M059J (cell line): ENCODE results near the gene MUC5B. TPM values are rescaled to one million over a fixed set of nuclear protein-coding genes. Genes with fewer than 3 reads are reported as not detected.
"Not testable (repeated sequence)": the region's sequence is repeated elsewhere in the genome, so short reads cannot be mapped to it uniquely, and the experiment has no call there.

Source experiments
- DNase-seq: peaks from one replicate; pipeline ENCODE4 v3.0.0-alpha.2; 2012; ENCODE audit warnings: low read depth
- total RNA-seq: library from RNA; depleted of rRNA; stranded (reverse); fragments of >200 nt; shearing (Covaris generic); gene quantifications from 2 replicates; pipeline ENCODE4 v1.2.3, GENCODE V29; 2014

Gene MUC5B
- total RNA-seq, 1 experiment from 2014 or later = not detected

DNA sequence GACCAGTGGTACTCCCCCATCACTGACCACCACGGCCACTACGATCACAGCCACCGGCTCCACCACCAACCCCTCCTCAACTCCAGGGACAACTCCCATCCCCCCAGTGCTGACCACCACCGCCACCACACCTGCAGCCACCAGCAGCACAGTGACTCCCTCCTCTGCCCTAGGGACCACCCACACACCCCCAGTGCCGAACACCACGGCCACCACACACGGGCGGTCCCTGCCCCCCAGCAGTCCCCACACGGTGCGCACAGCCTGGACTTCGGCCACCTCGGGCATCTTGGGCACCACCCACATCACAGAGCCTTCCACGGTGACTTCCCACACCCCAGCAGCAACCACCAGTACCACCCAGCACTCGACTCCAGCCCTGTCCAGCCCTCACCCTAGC lies 24.2 kb downstream of the MUC5B start:
- not testable (repeated sequence) for DNase-seq

DNA sequence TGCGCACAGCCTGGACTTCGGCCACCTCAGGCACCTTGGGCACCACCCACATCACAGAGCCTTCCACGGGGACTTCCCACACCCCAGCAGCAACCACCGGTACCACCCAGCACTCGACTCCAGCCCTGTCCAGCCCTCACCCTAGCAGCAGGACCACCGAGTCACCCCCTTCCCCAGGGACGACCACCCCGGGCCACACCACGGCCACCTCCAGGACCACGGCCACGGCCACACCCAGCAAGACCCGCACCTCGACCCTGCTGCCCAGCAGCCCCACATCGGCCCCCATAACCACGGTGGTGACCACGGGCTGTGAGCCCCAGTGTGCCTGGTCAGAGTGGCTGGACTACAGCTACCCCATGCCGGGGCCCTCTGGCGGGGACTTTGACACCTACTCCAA lies 26.1 kb downstream of the MUC5B start:
- not testable (repeated sequence) for DNase-seq

DNA sequence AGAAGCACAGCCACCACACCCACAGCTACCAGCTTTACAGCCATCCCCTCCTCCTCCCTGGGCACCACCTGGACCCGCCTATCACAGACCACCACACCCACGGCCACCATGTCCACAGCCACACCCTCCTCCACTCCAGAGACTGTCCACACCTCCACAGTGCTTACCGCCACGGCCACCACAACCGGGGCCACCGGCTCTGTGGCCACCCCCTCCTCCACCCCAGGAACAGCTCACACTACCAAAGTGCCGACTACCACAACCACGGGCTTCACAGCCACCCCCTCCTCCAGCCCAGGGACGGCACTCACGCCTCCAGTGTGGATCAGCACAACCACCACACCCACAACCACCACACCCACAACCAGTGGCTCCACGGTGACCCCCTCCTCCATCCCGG lies 27.5 kb downstream of the MUC5B start:
- DNase-seq = not testable (repeated sequence)

DNA sequence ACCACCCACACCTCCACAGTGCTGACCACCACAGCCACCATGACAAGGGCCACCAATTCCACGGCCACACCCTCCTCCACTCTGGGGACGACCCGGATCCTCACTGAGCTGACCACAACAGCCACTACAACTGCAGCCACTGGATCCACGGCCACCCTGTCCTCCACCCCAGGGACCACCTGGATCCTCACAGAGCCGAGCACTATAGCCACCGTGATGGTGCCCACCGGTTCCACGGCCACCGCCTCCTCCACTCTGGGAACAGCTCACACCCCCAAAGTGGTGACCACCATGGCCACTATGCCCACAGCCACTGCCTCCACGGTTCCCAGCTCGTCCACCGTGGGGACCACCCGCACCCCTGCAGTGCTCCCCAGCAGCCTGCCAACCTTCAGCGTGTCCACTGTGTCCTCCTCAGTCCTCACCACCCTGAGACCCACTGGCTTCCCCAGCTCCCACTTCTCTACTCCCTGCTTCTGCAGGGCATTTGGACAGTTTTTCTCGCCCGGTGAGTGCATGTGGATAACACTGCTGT lies 28.4 kb downstream of the MUC5B start:
- no peak for DNase-seq

DNA sequence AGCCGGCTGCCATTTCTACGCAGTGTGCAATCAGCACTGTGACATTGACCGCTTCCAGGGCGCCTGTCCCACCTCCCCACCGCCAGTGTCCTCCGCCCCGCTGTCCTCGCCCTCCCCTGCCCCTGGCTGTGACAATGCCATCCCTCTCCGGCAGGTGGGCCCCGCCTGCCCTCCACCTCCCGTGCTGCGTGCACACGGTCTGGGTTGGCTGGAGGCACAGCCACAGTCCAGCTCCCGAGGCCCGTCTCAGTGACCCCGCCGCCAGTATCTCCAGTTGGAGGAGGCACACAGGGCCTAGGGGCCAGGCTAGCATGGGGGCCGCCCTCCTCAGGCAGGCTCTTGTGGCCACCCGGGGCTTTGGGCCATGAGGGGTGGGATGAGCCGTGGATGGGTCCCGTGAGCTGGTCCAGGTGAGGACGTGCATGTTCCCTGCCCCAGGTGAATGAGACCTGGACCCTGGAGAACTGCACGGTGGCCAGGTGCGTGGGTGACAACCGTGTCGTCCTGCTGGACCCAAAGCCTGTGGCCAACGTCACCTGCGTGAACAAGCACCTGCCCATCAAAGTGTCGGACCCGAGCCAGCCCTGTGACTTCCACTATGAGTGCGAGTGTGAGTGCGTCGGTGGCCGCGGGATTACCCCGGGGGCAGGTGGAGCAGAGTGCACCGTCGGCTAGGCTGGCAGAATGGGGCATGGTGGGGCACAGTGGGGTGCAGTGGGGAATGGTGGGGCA lies 29.7 kb downstream of the MUC5B start:
- no peak for DNase-seq

DNA sequence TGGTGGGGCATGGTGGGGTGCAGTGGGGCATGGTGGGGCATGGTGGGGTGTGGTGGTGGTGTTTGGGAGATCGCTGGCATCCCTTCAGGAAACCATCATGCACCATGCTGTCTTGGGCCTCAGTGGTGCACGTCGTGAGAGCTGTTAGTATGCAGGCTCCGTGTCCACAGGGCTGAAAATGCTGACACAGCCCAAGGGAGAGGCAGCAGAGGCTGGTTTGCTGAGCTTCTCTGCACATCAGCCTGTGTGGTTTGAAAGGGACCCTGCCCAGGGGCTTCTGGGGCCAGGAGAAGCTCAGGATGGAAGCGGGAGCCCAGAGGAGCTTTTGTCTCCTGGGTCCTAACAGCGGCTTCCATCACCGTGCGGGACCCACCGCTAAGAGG lies 30.2 kb downstream of the MUC5B start:
- no peak for DNase-seq

DNA sequence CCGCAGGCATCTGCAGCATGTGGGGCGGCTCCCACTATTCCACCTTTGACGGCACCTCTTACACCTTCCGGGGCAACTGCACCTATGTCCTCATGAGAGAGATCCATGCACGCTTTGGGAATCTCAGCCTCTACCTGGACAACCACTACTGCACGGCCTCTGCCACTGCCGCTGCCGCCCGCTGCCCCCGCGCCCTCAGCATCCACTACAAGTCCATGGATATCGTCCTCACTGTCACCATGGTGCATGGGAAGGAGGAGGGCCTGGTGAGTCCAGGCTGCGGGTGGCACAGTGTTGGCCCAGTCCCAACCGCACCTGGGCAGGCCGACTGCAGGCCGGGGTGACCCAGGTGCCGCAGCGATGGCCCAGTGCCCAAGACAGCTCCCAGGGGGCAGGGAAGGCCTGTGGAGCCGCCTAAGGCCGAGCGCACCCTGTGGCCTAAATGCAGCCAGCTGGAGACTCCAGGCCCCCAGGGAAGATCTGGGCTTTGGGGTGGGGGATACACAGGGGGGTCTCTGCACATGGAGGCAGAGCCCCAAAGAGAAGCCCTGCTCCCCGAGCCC lies 31.3 kb downstream of the MUC5B start:
- DNase-seq = no peak

DNA sequence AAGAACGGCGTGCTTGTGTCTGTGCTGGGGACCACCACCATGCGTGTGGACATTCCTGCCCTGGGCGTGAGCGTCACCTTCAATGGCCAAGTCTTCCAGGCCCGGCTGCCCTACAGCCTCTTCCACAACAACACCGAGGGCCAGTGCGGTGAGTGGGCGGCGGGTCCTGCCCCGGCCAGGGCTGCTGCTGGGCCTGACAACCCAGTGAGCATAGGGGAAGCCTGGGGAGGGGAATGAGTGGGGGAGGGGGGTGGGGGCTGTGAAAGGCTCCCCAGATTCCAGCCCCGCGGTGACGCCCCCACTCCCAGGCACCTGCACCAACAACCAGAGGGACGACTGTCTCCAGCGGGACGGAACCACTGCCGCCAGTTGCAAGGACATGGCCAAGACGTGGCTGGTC lies 31.9 kb downstream of the MUC5B start:
- DNase-seq = no peak

DNA sequence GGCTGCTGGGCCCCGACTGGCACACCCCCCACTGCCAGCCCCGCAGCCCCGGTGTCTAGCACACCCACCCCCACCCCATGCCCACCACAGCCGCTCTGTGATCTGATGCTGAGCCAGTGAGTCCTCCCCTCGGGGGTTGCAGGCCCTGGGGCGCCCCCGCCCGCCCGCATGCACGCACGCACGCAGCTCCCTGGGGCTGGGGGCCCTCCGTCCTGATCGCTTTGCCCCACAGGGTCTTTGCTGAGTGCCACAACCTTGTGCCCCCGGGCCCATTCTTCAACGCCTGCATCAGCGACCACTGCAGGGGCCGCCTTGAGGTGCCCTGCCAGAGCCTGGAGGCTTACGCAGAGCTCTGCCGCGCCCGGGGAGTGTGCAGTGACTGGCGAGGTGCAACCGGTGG lies 32.3 kb downstream of the MUC5B start:
- no peak for DNase-seq

DNA sequence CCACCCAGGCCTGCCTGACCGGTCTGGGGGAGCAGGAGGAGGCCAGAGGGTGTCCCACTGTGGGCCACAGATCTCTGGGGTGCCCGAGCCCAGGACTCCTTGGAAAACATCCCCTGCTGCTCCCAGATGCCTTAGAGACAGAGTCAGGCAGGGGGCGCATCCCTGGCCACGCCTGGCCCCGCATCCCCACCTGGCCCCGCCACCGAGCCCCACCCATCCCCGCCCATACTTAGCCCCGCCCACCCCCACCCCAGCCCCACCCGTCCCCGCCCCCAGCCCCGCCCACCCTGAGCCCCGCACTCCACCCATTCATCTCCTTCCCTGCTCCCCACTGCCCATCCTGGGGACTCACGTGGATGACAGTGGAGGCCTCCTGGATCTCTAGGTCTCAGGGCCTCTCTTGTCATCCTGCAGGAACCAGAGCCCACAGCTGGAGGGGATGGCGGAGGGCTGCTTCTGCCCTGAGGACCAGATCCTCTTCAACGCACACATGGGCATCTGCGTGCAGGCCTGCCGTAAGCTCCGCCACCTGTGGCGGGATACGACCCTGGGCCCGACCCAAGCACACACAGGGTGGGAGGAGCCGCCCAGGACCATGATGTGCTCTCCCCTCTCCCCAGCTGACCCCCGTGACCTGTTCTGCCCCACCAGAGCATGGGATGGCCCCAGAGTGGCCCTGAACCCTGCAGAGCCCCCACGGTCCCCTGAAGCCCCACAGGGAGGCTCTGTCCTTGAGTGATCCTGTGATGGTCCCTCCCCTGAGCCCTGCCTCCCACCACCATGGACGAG lies 33.6 kb downstream of the MUC5B start:
- no peak for DNase-seq

DNA sequence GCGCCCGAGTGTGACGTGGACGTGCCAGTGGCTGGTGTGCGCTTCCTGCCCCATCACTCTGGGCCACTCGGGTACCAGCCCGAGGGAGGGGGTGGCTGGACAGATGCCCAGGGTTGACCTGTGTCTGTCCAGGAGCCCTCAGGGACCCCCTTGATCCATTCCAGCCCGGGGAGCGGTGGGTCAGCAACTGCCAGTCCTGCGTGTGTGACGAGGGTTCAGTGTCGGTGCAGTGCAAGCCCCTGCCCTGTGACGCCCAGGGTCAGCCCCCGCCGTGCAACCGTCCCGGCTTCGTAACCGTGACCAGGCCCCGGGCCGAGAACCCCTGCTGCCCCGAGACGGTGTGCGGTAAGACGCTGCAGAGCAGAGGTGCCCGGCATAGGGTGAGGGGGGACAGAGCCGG lies 34.5 kb downstream of the MUC5B start:
- no peak for DNase-seq

DNA sequence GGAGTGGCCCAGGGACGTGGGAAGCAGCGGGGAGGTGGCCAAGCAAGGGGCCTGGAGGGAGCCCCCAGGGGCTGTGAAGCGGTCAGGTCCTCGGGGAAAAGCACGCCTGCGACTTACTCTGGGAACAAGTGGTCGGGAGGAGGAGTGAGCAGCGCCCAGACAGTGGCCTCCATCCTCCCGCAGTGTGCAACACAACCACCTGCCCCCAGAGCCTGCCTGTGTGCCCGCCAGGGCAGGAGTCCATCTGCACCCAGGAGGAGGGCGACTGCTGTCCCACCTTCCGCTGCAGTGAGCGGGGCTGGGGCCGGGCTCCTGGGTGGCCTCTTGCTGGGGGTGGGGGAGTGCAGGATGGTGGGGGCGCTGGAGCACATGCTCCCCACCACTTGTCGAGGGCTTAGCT lies 35.0 kb downstream of the MUC5B start:
- no peak for DNase-seq

DNA sequence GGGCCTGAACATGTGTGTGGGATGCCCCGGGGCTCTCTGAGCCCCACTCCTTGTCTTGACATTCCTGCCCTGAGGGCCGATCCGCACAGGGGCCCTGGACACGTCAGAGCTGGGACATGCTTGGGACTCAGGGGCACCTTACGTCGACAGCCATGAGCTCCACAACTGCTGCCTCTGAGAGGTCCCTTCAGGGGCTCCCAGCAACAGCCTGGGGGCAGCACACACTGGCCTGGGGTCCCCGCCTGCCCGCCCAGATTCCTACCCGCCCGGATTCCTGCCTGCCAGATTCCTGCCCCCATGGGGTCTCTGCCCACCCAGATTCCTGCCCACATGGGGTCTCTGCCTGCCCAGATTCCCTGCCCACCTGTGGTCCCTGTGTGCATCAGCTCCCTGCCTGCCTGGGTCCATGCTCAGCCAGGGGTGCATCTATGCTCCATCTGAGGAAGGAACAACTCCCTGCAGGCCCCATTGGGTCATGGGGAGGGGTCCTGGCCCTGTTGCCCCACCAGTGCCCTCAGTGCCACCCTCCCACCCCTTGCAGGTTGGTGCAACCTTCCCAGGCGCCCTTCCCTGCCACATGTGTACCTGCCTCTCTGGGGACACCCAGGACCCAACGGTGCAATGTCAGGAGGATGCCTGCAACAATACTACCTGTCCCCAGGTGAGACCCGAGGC lies 35.7 kb downstream of the MUC5B start:
- no peak for DNase-seq

DNA sequence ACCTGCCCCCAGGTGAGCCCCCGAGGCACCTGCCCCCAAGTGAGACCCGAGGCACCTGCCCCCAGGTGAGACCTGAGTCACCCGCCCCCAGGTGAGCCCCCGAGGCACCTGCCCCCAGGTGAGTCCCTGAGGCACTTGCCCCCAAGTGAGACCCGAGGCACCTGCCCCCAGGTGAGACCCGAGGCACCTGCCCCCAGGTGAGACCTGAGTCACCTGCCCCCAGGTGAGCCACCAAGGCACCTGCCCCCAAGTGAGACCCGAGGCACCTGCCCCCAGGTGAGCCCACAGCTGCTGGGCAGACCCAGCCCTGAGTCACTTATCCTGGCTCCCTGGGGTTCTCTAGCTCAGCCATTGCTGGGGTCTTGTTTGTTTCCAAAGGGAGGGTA lies 36.2 kb downstream of the MUC5B start:
- no peak for DNase-seq

DNA sequence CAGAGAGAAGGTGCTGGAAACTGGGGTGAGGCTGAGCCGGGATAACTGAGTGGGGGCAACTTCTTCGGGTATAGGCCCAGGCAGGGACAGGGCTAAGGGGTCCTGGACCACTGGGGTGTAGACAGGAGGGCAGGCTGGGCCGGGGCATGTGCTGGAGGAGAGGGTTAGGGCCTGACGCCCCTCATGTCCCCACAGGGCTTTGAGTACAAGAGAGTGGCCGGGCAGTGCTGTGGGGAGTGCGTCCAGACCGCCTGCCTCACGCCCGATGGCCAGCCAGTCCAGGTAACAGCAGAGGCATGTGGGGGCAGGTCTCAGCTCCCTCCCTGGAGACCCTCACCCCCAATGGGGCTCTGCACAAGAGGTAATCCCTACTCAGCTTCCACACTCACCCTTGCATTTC lies 36.7 kb downstream of the MUC5B start:
- DNase-seq = no peak

DNA sequence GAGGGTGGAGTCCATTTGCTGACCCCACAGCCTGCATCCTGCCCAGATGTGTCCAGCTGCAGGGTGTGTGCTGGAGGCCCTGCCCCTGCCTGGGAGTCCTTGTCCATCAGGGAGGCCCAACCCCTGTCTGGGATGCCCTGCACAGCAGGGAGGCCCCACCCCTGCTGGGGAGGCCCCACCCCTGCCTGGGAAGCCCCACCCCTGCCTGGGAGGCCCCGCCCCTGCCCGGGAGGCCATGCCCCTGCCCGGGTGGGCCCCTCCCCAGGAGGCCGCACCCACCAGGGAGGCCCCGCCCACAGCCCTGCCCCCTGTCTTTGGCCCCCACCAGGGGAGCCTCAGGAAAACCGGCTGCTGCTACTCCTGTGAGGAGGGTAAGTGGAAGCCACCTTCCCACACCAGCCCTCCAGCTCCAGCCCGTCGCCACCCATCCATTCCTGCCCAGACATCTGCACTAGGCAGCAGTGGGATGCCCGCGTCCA lies 37.2 kb downstream of the MUC5B start:
- DNase-seq = peak; percentile 7

DNA sequence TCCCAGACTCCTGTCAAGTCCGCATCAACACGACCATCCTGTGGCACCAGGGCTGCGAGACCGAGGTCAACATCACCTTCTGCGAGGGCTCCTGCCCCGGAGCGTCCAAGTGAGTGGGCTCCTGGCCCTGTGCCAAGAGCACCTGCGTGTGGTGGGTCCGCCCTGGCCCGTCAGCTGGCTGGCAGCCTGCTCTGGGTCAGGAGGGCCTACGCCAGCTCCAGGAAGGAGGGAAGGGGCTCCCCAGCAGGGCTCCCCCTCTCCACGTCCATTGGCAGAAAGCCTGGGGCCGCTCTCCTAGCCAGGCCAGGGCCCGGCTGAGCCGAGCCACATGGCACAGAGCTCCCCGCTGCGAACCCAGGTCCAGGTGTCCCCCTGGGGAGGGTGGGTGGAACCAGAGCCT lies 37.8 kb downstream of the MUC5B start:
- DNase-seq = no peak

DNA sequence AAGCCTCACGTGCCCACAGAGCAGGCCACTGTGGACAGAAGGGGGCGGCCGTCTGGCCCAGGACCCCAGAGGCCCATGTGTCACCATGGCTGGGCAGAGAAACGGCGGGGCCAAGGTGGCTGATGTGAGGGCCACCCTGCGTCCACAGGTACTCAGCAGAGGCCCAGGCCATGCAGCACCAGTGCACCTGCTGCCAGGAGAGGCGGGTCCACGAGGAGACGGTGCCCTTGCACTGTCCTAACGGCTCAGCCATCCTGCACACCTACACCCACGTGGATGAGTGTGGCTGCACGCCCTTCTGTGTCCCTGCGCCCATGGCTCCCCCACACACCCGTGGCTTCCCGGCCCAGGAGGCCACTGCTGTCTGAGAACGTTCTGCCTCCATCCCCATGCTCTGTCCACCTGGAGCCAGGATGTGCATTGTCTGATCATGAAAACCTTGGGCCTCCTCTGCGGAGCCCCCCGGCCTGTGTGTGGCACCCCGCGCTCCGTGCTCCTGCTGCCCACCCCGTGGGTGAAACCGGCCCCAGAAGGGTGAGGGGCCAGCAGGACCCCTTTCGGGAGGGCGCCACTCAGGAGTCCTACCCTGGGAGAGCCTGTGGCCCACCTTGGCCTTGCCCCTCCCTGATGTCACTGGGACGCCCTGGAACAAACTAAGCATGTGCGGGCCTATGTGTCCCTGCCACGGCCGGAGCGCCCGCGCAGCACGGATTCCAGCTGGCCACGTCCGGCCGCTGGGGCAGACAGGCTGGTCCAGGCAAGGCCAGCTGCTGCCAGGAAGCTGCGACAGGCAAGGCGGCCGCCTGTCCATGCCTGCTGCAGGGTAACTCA lies 38.6 kb downstream of the MUC5B start:
- no peak for DNase-seq

DNA sequence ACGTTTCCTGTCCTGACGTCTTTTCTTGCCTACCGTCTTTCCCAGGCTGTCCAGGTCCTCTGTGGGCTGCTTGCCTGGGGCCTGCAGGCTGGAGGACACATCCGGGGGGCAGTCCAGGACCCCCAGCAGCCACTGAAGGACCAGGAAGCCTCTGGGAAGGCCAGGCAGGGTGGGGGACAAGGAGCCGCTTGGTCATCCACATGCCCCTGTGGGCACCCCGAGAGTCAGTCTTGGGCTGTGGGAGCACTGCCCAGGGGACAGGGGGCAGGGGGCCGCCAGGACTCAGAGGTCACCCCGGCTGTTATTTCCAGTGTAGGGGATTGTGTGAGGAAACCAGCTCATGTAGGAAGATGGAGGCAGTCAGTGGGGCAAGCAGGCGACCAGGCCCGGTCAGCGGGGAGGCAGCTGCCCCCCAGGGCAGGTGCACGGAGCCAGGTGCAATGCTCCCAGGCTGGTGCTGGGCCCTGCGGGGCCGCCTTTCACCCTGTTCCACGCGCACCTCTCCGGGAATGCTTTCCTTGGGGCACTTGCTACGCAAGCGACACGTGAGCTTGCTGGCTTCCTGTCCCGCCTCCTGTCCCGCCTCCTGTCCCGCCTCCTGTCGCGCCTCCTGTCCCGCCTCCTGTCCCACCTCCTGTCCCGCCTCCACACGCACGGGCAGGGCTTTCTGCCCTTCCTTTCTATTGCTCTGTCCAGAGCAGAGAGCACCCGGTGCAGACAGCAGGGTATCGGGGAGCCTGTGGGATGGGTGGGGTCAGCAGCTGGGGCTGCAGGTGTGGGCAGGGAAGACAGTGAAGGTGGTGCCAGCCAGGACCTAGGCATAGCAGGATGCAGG lies 39.5 kb downstream of the MUC5B start:
- DNase-seq = peak; percentile 67

DNA sequence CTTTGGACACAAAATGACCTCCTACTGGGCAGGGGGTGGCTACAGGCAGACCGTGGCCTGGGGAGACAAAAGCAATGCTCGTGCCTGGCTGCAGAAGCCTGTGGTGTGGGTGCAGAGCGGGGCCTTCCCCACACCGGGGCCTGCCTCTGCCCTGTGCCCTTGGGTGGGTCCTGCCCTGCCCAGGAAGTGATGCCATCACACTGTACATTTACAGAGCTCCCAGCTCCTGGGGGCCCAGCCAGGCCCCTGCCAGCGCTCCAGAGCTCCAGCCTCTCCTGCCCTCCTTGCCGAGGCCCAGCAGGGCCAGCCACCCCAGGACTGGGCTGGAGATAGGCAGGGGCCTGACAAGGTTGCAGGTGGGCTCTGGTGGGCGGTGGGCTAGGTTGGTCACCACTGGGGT lies 40.1 kb downstream of the MUC5B start:
- DNase-seq = no peak
